Tibial nerve (tissue), 4 donors: ENCODE measurements around the gene RALA. TPM values are rescaled to one million over a fixed set of nuclear protein-coding genes. Genes with fewer than 3 reads are reported as not detected.

Source experiments
- DNase-seq, 2 donors: peaks; one replicate each; pipeline ENCODE4 v3.0.0-alpha.2; 2019; ENCODE audit warnings: low spot score in 2 of 2
- H3K27ac ChIP-seq, 4 donors: fragments of 200-600 bp; sonication (generic) in 3 of 4; one replicate each; pipeline ENCODE4 v1.5.1; 2017 to 2019; ENCODE audit warnings: mild to moderate bottlenecking in 1 of 4
- H3K27me3 ChIP-seq, 2 donors: fragments of 200-600 bp; sonication (generic) in 1 of 2; one replicate each; pipeline versions ENCODE4 v1.5.1 to v1.6.0; 2017 to 2019
- H3K36me3 ChIP-seq, 3 donors: fragments of 200-600 bp; sonication (generic); one replicate each; pipeline ENCODE4 v1.5.1; 2018 to 2019
- H3K4me1 ChIP-seq, 4 donors: fragments of 200-600 bp; sonication (generic) in 3 of 4; one replicate each; pipeline ENCODE4 v1.5.1; 2017 to 2019
- H3K4me3 ChIP-seq, 4 donors: fragments of 200-600 bp; sonication (generic) in 3 of 4; one replicate each; pipeline ENCODE4 v1.5.1; 2017 to 2019; ENCODE audit warnings: mild to moderate bottlenecking in 1 of 4, moderate library complexity in 1 of 4
- H3K9me3 ChIP-seq, 4 donors: fragments of 200-600 bp; sonication (generic) in 3 of 4; one replicate each; pipeline ENCODE4 v1.5.1; 2017 to 2019
- CTCF ChIP-seq, 5 experiments: fragments of 200-600 bp in 3 of 5; fragments of 450-650 bp in 2 of 5; sonication (generic) in 3 of 5; IDR thresholded peaks; one replicate each; pipeline ENCODE4 v1.5.1; 2016 to 2019; ENCODE audit warnings: antibody characterized with exemption in 5 of 5, mild to moderate bottlenecking in 3 of 5, moderate library complexity in 2 of 5
- EP300 ChIP-seq, 2 donors: sonication (generic); formaldehyde crosslinking; IDR thresholded peaks; one replicate each; pipeline ENCODE4 v1.6.1; 2017; ENCODE audit warnings: antibody characterized with exemption in 2 of 2, mild to moderate bottlenecking in 1 of 2
- POLR2A ChIP-seq, 2 donors: fragments of 450-650 bp; IDR thresholded peaks; one replicate each; pipeline ENCODE4 v1.6.1; 2017; ENCODE audit warnings: antibody characterized with exemption in 2 of 2, mild to moderate bottlenecking in 2 of 2, moderate library complexity in 2 of 2
- WGBS, 2 donors: methylation state at CpG; one replicate each; pipeline ENCODE4 v1.1.5; 2018; 5-methylcytosine and 5-hydroxymethylcytosine counted together
- total RNA-seq, 4 donors: library from RNA; depleted of rRNA; stranded (reverse); fragments of >200 nt; gene quantifications; one replicate each; pipeline ENCODE4 v1.1.0, GENCODE V29; 2016

RALA gene
- total RNA-seq, 4 donors from 2014 or later: 16.7 to 38.2 (median 23.9) TPM

DNA sequence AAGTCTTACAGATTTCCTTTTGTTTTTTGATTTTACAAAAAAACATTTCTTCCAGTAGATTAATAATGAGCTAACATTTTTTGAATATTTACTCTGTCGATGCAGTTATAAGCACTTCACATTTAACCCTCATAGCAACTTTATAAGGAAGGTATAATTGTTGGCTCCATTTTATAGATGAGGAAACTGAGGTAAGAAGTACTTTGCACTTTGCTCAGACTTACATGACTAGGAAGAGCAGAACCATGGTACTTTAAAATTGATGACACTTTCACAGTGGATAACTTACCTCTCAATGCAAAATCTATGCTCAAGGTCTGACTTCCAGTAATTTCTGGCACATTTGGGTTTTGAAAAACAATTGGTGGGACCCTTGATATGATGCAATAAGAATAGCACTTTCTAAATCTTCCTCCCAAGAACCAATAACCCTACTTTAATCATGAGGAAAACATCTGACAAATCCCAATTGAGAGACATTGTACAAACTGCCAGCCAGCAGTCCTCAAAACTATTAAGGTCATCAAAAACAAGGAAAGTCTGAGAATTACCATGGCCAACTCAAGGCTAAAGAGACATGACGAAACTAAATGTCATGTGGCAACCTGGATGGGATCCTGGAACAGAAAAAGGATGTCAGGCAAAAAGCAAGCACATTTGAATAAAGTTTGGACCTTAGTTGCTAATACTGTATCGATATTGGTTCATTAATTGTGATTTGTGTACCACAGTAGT lies 72.6 kb downstream of the RALA start:
- Histone ChIP-seq H3K4me3 (no peak overlapping the region), H3K36me3 (peaks cover 0 to 53% (median 4%) of the 10 kb centered on the region in 3 donors), H3K27ac (no peak overlapping the region), H3K4me1 (peaks cover 0 to 9% (median 0%) of the 10 kb centered on the region in 4 donors), H3K27me3 (no peaks in the 10 kb centered on the region), H3K9me3 (no peaks in the 10 kb centered on the region)
- 81 to 84% methylated on average over 3 of the region's 3 CpGs for WGBS, 2 donors
- TF ChIP-seq EP300 (IDR thresholded peaks at IDR 0.05): peak in 1 of 2 donors; percentile 57
- no peak for TF ChIP-seq CTCF (IDR thresholded peaks at IDR 0.05)
- TF ChIP-seq POLR2A (IDR thresholded peaks at IDR 0.05): no peak
- peak in 1 of 2 donors; percentile 35 for DNase-seq

DNA sequence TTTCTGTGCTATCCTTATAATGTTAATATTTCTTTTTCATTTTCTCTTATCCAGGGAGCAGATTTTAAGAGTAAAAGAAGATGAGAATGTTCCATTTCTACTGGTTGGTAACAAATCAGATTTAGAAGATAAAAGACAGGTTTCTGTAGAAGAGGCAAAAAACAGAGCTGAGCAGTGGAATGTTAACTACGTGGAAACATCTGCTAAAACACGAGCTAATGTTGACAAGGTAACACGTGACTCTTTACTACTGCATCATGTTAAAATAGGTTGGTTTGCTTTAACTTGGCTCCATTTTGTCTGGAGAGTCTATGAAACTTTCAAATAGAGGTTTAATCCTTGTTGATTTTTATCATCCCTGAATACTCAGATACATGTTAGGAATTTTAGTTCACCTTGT lies 73.3 kb downstream of the RALA start:
- WGBS, 2 donors: 61 to 72% methylated on average over 3 of the region's 3 CpGs
- DNase-seq: no peak
- Histone ChIP-seq H3K9me3 (no peaks in the 10 kb centered on the region), H3K36me3 (peaks cover 0 to 52% (median 4%) of the 10 kb centered on the region in 3 donors), H3K27me3 (no peaks in the 10 kb centered on the region), H3K4me1 (peaks cover 0 to 9% (median 0%) of the 10 kb centered on the region in 4 donors), H3K27ac (peak overlapping the region in 1 of 4 donors; percentile 38), H3K4me3 (no peak overlapping the region)
- TF ChIP-seq CTCF (IDR thresholded peaks at IDR 0.05) (no peak), POLR2A (IDR thresholded peaks at IDR 0.05) (no peak), EP300 (IDR thresholded peaks at IDR 0.05) (no peak)

DNA sequence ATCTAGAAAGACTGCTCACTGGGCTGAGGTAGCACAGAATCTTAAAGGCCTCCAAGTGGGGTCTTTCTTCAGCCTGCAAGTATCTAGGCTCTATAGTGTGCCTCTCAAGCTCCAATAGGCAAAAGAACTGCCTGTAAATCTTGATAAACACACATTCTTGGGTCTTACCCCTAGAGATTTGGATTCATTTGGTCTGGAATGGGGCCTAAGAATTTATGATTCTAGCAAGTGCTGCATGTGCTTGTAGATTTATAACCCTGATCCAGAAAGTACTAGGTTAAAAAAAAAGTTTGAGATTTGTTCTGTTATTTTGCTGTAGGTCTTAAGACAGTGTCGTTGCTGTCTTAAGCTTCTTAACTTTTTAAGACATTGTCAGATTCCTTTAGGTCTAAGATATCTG lies 74.1 kb downstream of the RALA start:
- 54 to 69% methylated on average over 1 of the region's 1 CpG for WGBS, 2 donors
- peak overlapping the region in 1 of 4 donors; percentile 38 for H3K27ac ChIP-seq

GRCh38 chr7:39700165-39700564 lies 76.8 kb downstream of the RALA start:
- DNase-seq: no peak
- H3K36me3 ChIP-seq: peaks cover 0 to 39% (median 4%) of the 10 kb centered on the region in 3 donors
- H3K27me3 ChIP-seq: no peaks in the 10 kb centered on the region
- no peaks in the 10 kb centered on the region for H3K9me3 ChIP-seq
- peaks cover 0 to 11% (median 0%) of the 10 kb centered on the region in 4 donors for H3K4me1 ChIP-seq
- TF ChIP-seq POLR2A (IDR thresholded peaks at IDR 0.05) (no peak), EP300 (IDR thresholded peaks at IDR 0.05) (no peak), CTCF (IDR thresholded peaks at IDR 0.05) (no peak)
- WGBS, 2 donors: 81% methylated on average over 2 of the region's 2 CpGs
- no peak overlapping the region for H3K27ac ChIP-seq
- no peak overlapping the region for H3K4me3 ChIP-seq

More for the DNA sequence above, 74.1 kb downstream of the RALA start:
- no peaks in the 10 kb centered on the region for H3K9me3 ChIP-seq
- H3K4me1 ChIP-seq: peaks cover 0 to 9% (median 0%) of the 10 kb centered on the region in 4 donors
- TF ChIP-seq CTCF (IDR thresholded peaks at IDR 0.05) (no peak), POLR2A (IDR thresholded peaks at IDR 0.05) (no peak)
- no peak overlapping the region for H3K4me3 ChIP-seq
- DNase-seq: no peak
- H3K27me3 ChIP-seq: no peaks in the 10 kb centered on the region
- peaks cover 0 to 43% (median 4%) of the 10 kb centered on the region in 3 donors for H3K36me3 ChIP-seq

- H3K4me1 ChIP-seq: peaks cover 0 to 11% (median 0%) of the 10 kb centered on the region in 4 donors
- no peak overlapping the region for H3K4me3 ChIP-seq
- WGBS, 2 donors: 81 to 83% methylated on average over 8 of the region's 8 CpGs
- no peaks in the 10 kb centered on the region for H3K9me3 ChIP-seq
- H3K27me3 ChIP-seq: no peaks in the 10 kb centered on the region
- peak; percentile 21 to 50 for DNase-seq
- H3K36me3 ChIP-seq: peaks cover 0 to 42% (median 4%) of the 10 kb centered on the region in 3 donors
- no peak overlapping the region for H3K27ac ChIP-seq
- no peak for TF ChIP-seq EP300 (IDR thresholded peaks at IDR 0.05)
- TF ChIP-seq POLR2A (IDR thresholded peaks at IDR 0.05): no peak
- TF ChIP-seq CTCF (IDR thresholded peaks at IDR 0.05): no peak
Observed at GRCh38 chr7:39700932-39701331, 77.6 kb downstream of the RALA start.
